NT2/D1 (cell line): Measurements from ENCODE around the gene SLC49A3.
"Not testable (repeated sequence)": the region's sequence is repeated elsewhere in the genome, so short reads cannot be mapped to it uniquely, and the experiment has no call there.

Experiments used
- DNase-seq: peaks from one replicate; pipeline ENCODE4 v3.0.0-alpha.2; 2011; ENCODE audit warnings: low read depth, low spot score
- H3K27me3 ChIP-seq: 2 replicates; pipeline ENCODE4 v1.6.0; 2011; ENCODE audit warnings: mild to moderate bottlenecking; ENCODE audit not compliant: insufficient read length, insufficient read depth
- H3K36me3 ChIP-seq: 2 replicates; pipeline ENCODE4 v1.6.1; 2011; ENCODE audit warnings: mild to moderate bottlenecking, low read length, mixed read lengths; ENCODE audit not compliant: insufficient read depth, insufficient read length
- H3K4me1 ChIP-seq: 2 replicates; pipeline ENCODE4 v1.5.1; 2011; ENCODE audit not compliant: insufficient read depth, insufficient read length
- H3K4me3 ChIP-seq: 2 replicates; pipeline ENCODE4 v1.5.1; 2011; ENCODE audit warnings: low read depth; ENCODE audit not compliant: insufficient read length
- H3K9ac ChIP-seq: 2 replicates; pipeline ENCODE4 v1.6.0; 2011; ENCODE audit warnings: low read depth; ENCODE audit not compliant: insufficient read length
- H3K9me3 ChIP-seq: 2 replicates; pipeline ENCODE4 v1.5.1; 2011; ENCODE audit warnings: mild to moderate bottlenecking, low read length; ENCODE audit not compliant: insufficient read depth
- SUZ12 ChIP-seq: IDR thresholded peaks from 2 replicates; pipeline ENCODE4 v1.6.1; 2011; ENCODE audit not compliant: insufficient read length, insufficient read depth; ENCODE audit errors: extremely low read depth
- YY1 ChIP-seq: IDR thresholded peaks from 2 replicates; pipeline ENCODE4 v1.6.1; 2011; ENCODE audit not compliant: insufficient read length, insufficient read depth
- ZNF274 ChIP-seq: IDR thresholded peaks from 2 replicates; pipeline ENCODE4 v1.6.1; 2011; ENCODE audit warnings: mild to moderate bottlenecking, low read depth, low read length

The SLC49A3 gene

GRCh38 chr4:636628-637159 is 52.3 kb downstream of the SLC49A3 start:
- Histone ChIP-seq H3K9me3 (peaks cover 20% of the 10 kb centered on the region; the same call in 1 of the 2 replicates), H3K27me3 (no peaks in the 10 kb centered on the region), H3K9ac (no peak overlapping the region), H3K4me1 (peaks cover 14% of the 10 kb centered on the region), H3K36me3 (no peaks in the 10 kb centered on the region), H3K4me3 (no peak overlapping the region)
- no peak for TF ChIP-seq YY1
- no peak for TF ChIP-seq SUZ12
- no peak for TF ChIP-seq ZNF274
- DNase-seq, result no peak

- no peak overlapping the region for H3K4me3 ChIP-seq
- H3K4me1 ChIP-seq, result peaks cover 14% of the 10 kb centered on the region
- H3K27me3 ChIP-seq, result no peaks in the 10 kb centered on the region
- DNase-seq, result no peak
- no peak for TF ChIP-seq YY1
- TF ChIP-seq ZNF274, result no peak
- no peak for TF ChIP-seq SUZ12
- H3K36me3 ChIP-seq, result no peaks in the 10 kb centered on the region
- H3K9ac ChIP-seq, result no peak overlapping the region
- H3K9me3 ChIP-seq, result peaks cover 19% of the 10 kb centered on the region; the same call in 1 of the 2 replicates
These were observed 52.9 kb downstream of the SLC49A3 start for GRCh38 chr4:635851-636627.

- Histone ChIP-seq H3K9me3 (peaks cover 15% of the 10 kb centered on the region; the same call in 1 of the 2 replicates), H3K4me1 (peaks cover 15% of the 10 kb centered on the region)
- not testable (repeated sequence) for DNase-seq, H3K27me3 ChIP-seq, H3K4me3 ChIP-seq, H3K9ac ChIP-seq, H3K36me3 ChIP-seq
These were observed 53.7 kb downstream of the SLC49A3 start for GRCh38 chr4:635066-635835.

DNA sequence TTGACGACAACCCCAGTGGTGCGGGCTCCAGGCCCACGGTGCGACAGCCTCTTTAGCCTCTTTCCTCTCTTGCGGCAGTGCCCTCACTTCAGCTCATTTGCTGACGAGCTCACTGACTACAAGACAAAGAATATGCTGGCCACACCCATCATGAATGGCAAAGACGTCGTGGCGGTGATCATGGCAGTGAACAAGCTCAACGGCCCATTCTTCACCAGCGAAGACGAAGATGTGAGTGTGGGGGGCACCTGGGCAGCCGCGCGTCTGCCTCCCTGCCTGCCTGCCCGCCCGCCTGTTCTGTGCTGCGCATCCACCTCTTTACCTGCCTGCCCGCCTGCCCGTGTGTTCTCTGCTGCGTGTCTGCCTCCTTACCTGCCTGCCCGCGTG is 54.4 kb downstream of the SLC49A3 start:
- TF ChIP-seq ZNF274 (no peak), YY1 (no peak), SUZ12 (no peak)
- no peak for DNase-seq
- no peaks in the 10 kb centered on the region for H3K27me3 ChIP-seq
- peaks cover 18% of the 10 kb centered on the region for H3K4me1 ChIP-seq
- no peaks in the 10 kb centered on the region for H3K36me3 ChIP-seq
- H3K4me3 ChIP-seq, result no peak overlapping the region
- no peak overlapping the region for H3K9ac ChIP-seq
- peaks cover 15% of the 10 kb centered on the region; the same call in 1 of the 2 replicates for H3K9me3 ChIP-seq

DNA sequence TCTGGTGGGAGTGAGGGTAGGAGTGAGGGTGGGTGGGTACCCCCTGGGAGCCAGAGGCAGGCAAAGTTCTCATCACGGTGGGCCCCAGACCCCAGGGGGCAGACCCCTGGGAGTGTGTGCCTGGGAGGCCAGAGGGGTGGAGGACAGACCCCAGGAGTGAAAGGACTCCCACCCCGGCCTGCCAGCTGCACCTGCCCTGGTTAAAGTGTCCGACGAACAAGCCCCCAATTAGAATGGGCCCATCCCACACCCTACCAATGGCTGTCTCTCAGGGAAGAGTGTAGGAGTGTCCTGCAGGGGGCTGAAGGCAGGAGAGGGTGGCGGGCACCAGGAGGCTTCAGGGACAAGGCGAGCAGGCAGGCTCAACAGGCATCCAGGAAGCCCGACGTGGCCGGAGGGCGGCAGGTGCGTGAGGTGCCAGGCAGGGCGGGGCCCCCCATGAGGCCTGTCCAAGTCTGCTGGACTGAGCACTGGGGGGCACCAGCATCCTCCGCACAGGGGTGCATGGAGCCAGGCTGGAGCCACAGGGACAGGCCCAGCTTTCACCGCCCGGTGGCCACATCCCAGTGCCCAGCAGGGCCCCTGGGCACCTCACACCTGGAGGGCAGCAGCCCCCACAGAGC is 54.9 kb downstream of the SLC49A3 start:
- DNase-seq, result no peak
- H3K36me3 ChIP-seq, result no peaks in the 10 kb centered on the region
- no peaks in the 10 kb centered on the region for H3K27me3 ChIP-seq
- H3K4me3 ChIP-seq, result no peak overlapping the region
- H3K9ac ChIP-seq, result no peak overlapping the region
- TF ChIP-seq ZNF274, result no peak
- peaks cover 20% of the 10 kb centered on the region for H3K4me1 ChIP-seq
- H3K9me3 ChIP-seq, result peaks cover 15% of the 10 kb centered on the region; the same call in 1 of the 2 replicates

DNA sequence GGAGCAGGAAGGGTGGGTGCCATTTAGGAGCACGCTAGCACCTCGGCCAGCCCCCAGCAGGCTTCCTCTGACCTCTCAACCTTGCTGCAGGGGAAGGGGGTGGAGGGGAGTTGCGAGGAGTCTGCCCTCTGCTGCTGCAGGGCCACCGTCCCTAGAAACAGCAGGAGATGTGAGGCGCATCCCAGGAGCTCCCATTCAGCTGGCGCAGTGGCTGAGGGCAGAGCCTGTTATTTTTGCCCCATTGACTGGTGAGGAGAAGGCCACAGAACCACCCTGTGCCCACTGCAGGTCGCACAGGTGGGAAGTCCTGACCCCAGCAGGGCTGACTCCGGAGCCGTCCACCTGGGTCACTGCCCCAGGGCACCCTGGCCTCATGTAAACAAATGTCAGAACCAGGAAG is 55.5 kb downstream of the SLC49A3 start:
- H3K9me3 ChIP-seq, result peaks cover 15% of the 10 kb centered on the region; the same call in 1 of the 2 replicates
- no peak for DNase-seq
- H3K9ac ChIP-seq, result no peak overlapping the region
- TF ChIP-seq SUZ12, result no peak
- TF ChIP-seq ZNF274, result no peak
- TF ChIP-seq YY1, result no peak
- no peaks in the 10 kb centered on the region for H3K27me3 ChIP-seq
- H3K4me3 ChIP-seq, result no peak overlapping the region
- no peaks in the 10 kb centered on the region for H3K36me3 ChIP-seq
- peaks cover 24% of the 10 kb centered on the region for H3K4me1 ChIP-seq

DNA sequence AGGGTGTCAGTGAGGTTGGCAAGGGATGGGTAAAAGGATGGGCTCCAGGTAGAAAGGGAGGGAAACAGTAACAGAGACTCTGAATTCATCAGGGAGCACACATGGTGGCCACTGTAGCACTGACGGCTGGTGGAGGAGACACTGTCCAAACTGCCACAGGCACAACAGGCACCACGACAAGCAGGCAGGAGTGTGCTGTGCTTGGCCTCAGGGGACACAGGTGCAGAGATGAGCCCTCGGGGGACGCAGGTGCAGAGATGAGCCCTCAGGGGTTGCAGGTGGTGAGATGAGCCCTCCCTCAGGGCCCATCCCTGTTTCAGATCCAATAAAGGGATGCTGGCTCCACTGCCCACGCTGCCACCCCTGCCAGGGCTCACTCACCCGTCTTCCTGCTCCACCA is 56.0 kb downstream of the SLC49A3 start:
- DNase-seq, result no peak
- no peaks in the 10 kb centered on the region for H3K36me3 ChIP-seq
- TF ChIP-seq YY1 (no peak), ZNF274 (no peak), SUZ12 (no peak)
- no peak overlapping the region for H3K4me3 ChIP-seq
- H3K4me1 ChIP-seq, result peaks cover 24% of the 10 kb centered on the region
- peaks cover 15% of the 10 kb centered on the region; the same call in 1 of the 2 replicates for H3K9me3 ChIP-seq
- no peak overlapping the region for H3K9ac ChIP-seq
- H3K27me3 ChIP-seq, result no peaks in the 10 kb centered on the region
